ENCODE data around the gene CHST8. TPM values are rescaled to one million over a fixed set of nuclear protein-coding genes. Genes with fewer than 3 reads are reported as not detected.

The CHST8 gene
- polyA plus RNA-seq, 1 of the 3 experiments (the other 2 are of a cell fraction) = 0.05 TPM

DNA sequence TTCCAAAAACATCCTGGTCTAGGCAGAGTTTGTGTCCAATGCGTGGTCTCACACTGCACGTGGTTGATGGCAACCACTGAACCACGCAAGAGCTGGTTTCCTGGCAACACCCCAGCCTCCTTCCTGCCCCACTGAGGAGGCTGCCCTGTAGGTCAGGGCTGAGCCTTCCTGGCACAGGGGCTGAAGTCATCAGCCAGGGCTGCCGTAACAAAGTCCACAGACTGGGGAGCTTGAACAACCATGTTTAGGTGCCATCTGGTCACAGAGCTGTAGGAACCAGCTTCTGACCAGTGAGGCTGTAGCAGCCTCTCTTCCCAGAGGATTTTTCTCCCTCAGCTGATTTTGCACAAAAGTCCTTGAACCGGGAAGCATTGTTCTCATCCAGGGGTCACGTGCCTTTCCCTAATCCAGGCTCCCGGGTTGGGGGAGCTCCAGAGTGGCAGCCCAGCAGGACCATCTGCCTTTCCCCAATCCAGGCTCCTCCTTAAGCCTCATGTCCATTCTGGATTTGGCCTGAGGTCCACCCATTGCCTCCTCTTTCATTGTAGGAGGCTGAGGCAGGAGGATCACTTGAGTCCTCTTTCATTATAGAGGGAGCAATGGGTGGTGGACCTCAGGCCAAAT is 53.9 kb downstream of the CHST8 start:
- DNase-seq = no peak
- Histone ChIP-seq H3K79me2 (ENCODE audit: insufficient read depth) (no peaks in the 10 kb centered on the region), H3K9ac (no peak overlapping the region), H3K27me3 (ENCODE audit: insufficient read depth) (no peaks in the 10 kb centered on the region), H3K4me3 (ENCODE audit: low read depth in 2 of 2, low read length in 1 of 2) (no peak overlapping the region), H3K4me1 (ENCODE audit: control insufficient read depth in 1 of 2, insufficient read depth in 2 of 2, low read depth in 1 of 2, low read length in 1 of 2) (peaks cover 0 to 59% of the 10 kb centered on the region in 2 experiments; a peak in 1 of 4 replicates), H4K20me1 (ENCODE audit: insufficient read depth) (no peaks in the 10 kb centered on the region), H2AFZ (ENCODE audit: low read depth) (no peak overlapping the region), H3K36me3 (replicated peaks in 1 of 2; ENCODE audit: control insufficient read depth in 1 of 2, insufficient read depth in 2 of 2, low read length in 1 of 2) (no peaks in the 10 kb centered on the region), H3K4me2 (no peak overlapping the region), H3K9me2 (no peaks in the 10 kb centered on the region), H3K9me3 (no peaks in the 10 kb centered on the region), H3F3A (replicated peaks; ENCODE audit: insufficient read depth) (no peaks in the 10 kb centered on the region), H3K27ac (ENCODE audit: low read depth in 2 of 2, low read length in 1 of 2) (no peak overlapping the region; a peak in 1 of 4 replicates)
- TF ChIP-seq, protein P1, sequence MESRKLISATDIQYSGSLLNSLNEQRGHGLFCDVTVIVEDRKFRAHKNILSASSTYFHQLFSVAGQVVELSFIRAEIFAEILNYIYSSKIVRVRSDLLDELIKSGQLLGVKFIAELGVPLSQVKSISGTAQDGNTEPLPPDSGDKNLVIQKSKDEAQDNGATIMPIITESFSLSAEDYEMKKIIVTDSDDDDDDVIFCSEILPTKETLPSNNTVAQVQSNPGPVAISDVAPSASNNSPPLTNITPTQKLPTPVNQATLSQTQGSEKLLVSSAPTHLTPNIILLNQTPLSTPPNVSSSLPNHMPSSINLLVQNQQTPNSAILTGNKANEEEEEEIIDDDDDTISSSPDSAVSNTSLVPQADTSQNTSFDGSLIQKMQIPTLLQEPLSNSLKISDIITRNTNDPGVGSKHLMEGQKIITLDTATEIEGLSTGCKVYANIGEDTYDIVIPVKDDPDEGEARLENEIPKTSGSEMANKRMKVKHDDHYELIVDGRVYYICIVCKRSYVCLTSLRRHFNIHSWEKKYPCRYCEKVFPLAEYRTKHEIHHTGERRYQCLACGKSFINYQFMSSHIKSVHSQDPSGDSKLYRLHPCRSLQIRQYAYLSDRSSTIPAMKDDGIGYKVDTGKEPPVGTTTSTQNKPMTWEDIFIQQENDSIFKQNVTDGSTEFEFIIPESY (IDR thresholded peaks at IDR 0.05; ENCODE audit: borderline replicate concordance, low read depth) = no peak
- TF ChIP-seq, protein P2, sequence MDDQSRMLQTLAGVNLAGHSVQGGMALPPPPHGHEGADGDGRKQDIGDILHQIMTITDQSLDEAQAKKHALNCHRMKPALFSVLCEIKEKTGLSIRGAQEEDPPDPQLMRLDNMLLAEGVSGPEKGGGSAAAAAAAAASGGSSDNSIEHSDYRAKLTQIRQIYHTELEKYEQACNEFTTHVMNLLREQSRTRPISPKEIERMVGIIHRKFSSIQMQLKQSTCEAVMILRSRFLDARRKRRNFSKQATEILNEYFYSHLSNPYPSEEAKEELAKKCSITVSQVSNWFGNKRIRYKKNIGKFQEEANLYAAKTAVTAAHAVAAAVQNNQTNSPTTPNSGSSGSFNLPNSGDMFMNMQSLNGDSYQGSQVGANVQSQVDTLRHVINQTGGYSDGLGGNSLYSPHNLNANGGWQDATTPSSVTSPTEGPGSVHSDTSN (IDR thresholded peaks at IDR 0.05) = no peak
- TF ChIP-seq EP300 (IDR thresholded peaks at IDR 0.05; ENCODE audit: borderline replicate concordance in 1 of 2, low read depth in 1 of 2, low read length in 1 of 2) (no peak), TAF1 (IDR thresholded peaks at IDR 0.05; ENCODE audit: borderline replicate concordance, low read depth, low read length) (no peak), GABPA (IDR thresholded peaks at IDR 0.05; ENCODE audit: low read depth) (no peak), RAD21 (IDR thresholded peaks at IDR 0.05; ENCODE audit: low read length) (no peak), FOXM1 (IDR thresholded peaks at IDR 0.05; ENCODE audit: low read depth) (no peak), FOXJ3 (CRISPR knock-in tag; IDR thresholded peaks at IDR 0.05) (no peak), NFIC (IDR thresholded peaks at IDR 0.05; ENCODE audit: borderline replicate concordance) (no peak), SIN3A (IDR thresholded peaks at IDR 0.05; ENCODE audit: borderline replicate concordance, low read depth, low read length) (no peak), ELF1 (IDR thresholded peaks at IDR 0.05) (no peak), NRF1 (IDR thresholded peaks at IDR 0.05; ENCODE audit: low read depth, low read length) (no peak), MXI1 (IDR thresholded peaks at IDR 0.05; ENCODE audit: low read depth, low read length) (no peak), EZH2phosphoT487 (IDR thresholded peaks at IDR 0.05; ENCODE audit: borderline replicate concordance, low read depth) (no peak), RFX5 (IDR thresholded peaks at IDR 0.05; ENCODE audit: low read length) (no peak), GATA2 (CRISPR knock-in tag; IDR thresholded peaks at IDR 0.05) (no peak)
- TF ChIP-seq, protein P3, sequence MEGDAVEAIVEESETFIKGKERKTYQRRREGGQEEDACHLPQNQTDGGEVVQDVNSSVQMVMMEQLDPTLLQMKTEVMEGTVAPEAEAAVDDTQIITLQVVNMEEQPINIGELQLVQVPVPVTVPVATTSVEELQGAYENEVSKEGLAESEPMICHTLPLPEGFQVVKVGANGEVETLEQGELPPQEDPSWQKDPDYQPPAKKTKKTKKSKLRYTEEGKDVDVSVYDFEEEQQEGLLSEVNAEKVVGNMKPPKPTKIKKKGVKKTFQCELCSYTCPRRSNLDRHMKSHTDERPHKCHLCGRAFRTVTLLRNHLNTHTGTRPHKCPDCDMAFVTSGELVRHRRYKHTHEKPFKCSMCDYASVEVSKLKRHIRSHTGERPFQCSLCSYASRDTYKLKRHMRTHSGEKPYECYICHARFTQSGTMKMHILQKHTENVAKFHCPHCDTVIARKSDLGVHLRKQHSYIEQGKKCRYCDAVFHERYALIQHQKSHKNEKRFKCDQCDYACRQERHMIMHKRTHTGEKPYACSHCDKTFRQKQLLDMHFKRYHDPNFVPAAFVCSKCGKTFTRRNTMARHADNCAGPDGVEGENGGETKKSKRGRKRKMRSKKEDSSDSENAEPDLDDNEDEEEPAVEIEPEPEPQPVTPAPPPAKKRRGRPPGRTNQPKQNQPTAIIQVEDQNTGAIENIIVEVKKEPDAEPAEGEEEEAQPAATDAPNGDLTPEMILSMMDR (IDR thresholded peaks at IDR 0.05) = no peak
- TF ChIP-seq, protein P4, sequence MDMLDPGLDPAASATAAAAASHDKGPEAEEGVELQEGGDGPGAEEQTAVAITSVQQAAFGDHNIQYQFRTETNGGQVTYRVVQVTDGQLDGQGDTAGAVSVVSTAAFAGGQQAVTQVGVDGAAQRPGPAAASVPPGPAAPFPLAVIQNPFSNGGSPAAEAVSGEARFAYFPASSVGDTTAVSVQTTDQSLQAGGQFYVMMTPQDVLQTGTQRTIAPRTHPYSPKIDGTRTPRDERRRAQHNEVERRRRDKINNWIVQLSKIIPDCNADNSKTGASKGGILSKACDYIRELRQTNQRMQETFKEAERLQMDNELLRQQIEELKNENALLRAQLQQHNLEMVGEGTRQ (IDR thresholded peaks at IDR 0.05; ENCODE audit: borderline replicate concordance, low read depth, low read length) = no peak
- TF ChIP-seq, protein P5, sequence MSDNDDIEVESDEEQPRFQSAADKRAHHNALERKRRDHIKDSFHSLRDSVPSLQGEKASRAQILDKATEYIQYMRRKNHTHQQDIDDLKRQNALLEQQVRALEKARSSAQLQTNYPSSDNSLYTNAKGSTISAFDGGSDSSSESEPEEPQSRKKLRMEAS (IDR thresholded peaks at IDR 0.05; ENCODE audit: low read depth) = no peak
- WGBS (ENCODE audit: low lambda C conversion rate) = 22% methylated on average over 6 of the region's 7 CpGs
- CTCF ChIA-PET = interaction anchor here (0.8 to 2.0 kb wide), 10 partner anchors 15 to 420 kb away, joined by 3 to 9 read pairs (median 5); no protein-coding TSS in a partner anchor
- POLR2A ChIA-PET = interaction anchor here (1.2 kb wide), 1 partner anchor 10 kb away, joined by 5 read pairs; no protein-coding TSS in a partner anchor

Data from SK-N-SH (cell line).